ENCODE data around the gene ADAR. TPM values are rescaled to one million over a fixed set of nuclear protein-coding genes. Genes with fewer than 3 reads are reported as not detected.
A peak's percentile ranks its signal among the peaks of the same experiment; 100 is the strongest.

Gene ADAR
- total RNA-seq, 1 donor from 2014 or later, result 275 TPM

DNA sequence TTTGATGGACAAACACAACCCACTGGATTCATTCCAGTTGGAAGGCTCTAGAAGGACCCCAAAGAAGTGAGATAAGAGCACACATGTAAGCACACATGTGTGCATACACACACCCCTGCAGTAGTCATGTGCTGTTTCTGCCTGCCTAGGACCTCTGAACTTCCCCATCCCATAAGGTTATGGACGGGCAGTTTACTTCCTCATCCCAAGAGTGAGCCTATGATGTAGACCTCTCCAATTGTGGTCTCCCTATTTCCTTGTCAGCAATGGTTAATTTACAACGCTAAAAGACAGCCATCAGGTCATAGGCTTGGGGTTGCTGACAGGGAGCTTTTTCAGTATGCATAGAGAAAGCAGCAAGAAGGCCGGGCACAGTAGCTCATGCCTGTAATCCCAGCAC lies 15.4 kb upstream of the ADAR start:
- H3K9me3 Mint-ChIP-seq (ENCODE audit: unreplicated experiment), result no peaks in the 10 kb centered on the region
- no peak for FAIRE-seq

GRCh38 chr1:154622503-154623039 lies 14.6 kb upstream of the ADAR start:
- Histone ChIP-seq H3K36me3 (ENCODE audit: insufficient read depth, low read length) (peaks cover 6% of the 10 kb centered on the region), H3K4me1 (ENCODE audit: insufficient read depth, low read length) (peaks cover 22% of the 10 kb centered on the region), H3K27ac (ENCODE audit: low read depth, low read length) (no peak overlapping the region), H2AFZ (ENCODE audit: low read depth, low read length) (no peak overlapping the region), H3K9ac (ENCODE audit: low read length) (no peak overlapping the region), H4K20me1 (ENCODE audit: insufficient read depth, low read length) (peaks cover 74% of the 10 kb centered on the region), H3K27me3 (ENCODE audit: insufficient read depth, low read length) (no peaks in the 10 kb centered on the region), H3K4me3 (ENCODE audit: insufficient read depth, low read depth, low read length) (no peak overlapping the region), H3K79me2 (ENCODE audit: insufficient read depth, low read length) (peaks cover 98% of the 10 kb centered on the region), H3K4me2 (ENCODE audit: low read length) (no peak overlapping the region), H3K9me3 (ENCODE audit: insufficient read depth, low read depth, low read length) (no peaks in the 10 kb centered on the region)
- H3K27ac Mint-ChIP-seq (ENCODE audit: unreplicated experiment), result peak overlapping the region; percentile 67
- no peak for TF ChIP-seq EZH2 (IDR thresholded peaks at IDR 0.05; ENCODE audit: insufficient read depth, low read length)
- TF ChIP-seq, protein P1, sequence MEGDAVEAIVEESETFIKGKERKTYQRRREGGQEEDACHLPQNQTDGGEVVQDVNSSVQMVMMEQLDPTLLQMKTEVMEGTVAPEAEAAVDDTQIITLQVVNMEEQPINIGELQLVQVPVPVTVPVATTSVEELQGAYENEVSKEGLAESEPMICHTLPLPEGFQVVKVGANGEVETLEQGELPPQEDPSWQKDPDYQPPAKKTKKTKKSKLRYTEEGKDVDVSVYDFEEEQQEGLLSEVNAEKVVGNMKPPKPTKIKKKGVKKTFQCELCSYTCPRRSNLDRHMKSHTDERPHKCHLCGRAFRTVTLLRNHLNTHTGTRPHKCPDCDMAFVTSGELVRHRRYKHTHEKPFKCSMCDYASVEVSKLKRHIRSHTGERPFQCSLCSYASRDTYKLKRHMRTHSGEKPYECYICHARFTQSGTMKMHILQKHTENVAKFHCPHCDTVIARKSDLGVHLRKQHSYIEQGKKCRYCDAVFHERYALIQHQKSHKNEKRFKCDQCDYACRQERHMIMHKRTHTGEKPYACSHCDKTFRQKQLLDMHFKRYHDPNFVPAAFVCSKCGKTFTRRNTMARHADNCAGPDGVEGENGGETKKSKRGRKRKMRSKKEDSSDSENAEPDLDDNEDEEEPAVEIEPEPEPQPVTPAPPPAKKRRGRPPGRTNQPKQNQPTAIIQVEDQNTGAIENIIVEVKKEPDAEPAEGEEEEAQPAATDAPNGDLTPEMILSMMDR (IDR thresholded peaks at IDR 0.05; ENCODE audit: insufficient read depth, low read depth, low read length), result no peak
- H3K27me3 Mint-ChIP-seq (ENCODE audit: low read depth, unreplicated experiment), result no peaks in the 10 kb centered on the region
- peak overlapping the region; percentile 50 for H3K4me3 Mint-ChIP-seq (ENCODE audit: unreplicated experiment)
- peaks cover 8% of the 10 kb centered on the region for H3K36me3 Mint-ChIP-seq (ENCODE audit: low read depth, unreplicated experiment)
- FAIRE-seq (no peak), DNase-seq (ENCODE audit: low read depth) (no peak)
- H3K4me1 Mint-ChIP-seq (ENCODE audit: low read depth, unreplicated experiment), result peaks cover 53% of the 10 kb centered on the region
- no peaks in the 10 kb centered on the region for H3K9me3 Mint-ChIP-seq (ENCODE audit: unreplicated experiment)

More for the DNA sequence above, 15.4 kb upstream of the ADAR start:
- Histone ChIP-seq H3K36me3 (ENCODE audit: insufficient read depth, low read length) (peaks cover 6% of the 10 kb centered on the region), H3K27ac (ENCODE audit: low read depth, low read length) (no peak overlapping the region), H3K27me3 (ENCODE audit: insufficient read depth, low read length) (no peaks in the 10 kb centered on the region), H2AFZ (ENCODE audit: low read depth, low read length) (no peak overlapping the region), H4K20me1 (ENCODE audit: insufficient read depth, low read length) (peaks cover 72% of the 10 kb centered on the region), H3K4me2 (ENCODE audit: low read length) (no peak overlapping the region), H3K79me2 (ENCODE audit: insufficient read depth, low read length) (peaks cover 92% of the 10 kb centered on the region), H3K4me1 (ENCODE audit: insufficient read depth, low read length) (peaks cover 22% of the 10 kb centered on the region), H3K9ac (ENCODE audit: low read length) (no peak overlapping the region), H3K4me3 (ENCODE audit: insufficient read depth, low read depth, low read length) (no peak overlapping the region), H3K9me3 (ENCODE audit: insufficient read depth, low read depth, low read length) (no peaks in the 10 kb centered on the region)
- Mint-ChIP-seq H3K36me3 (ENCODE audit: low read depth, unreplicated experiment) (peaks cover 8% of the 10 kb centered on the region), H3K4me3 (ENCODE audit: unreplicated experiment) (no peak overlapping the region), H3K4me1 (ENCODE audit: low read depth, unreplicated experiment) (peaks cover 52% of the 10 kb centered on the region), H3K27ac (ENCODE audit: unreplicated experiment) (peak overlapping the region; percentile 67), H3K27me3 (ENCODE audit: low read depth, unreplicated experiment) (no peaks in the 10 kb centered on the region)
- no peak for DNase-seq (ENCODE audit: low read depth)
- TF ChIP-seq, protein P1 (IDR thresholded peaks at IDR 0.05; ENCODE audit: insufficient read depth, low read depth, low read length), result no peak
- TF ChIP-seq EZH2 (IDR thresholded peaks at IDR 0.05; ENCODE audit: insufficient read depth, low read length), result no peak

DNA sequence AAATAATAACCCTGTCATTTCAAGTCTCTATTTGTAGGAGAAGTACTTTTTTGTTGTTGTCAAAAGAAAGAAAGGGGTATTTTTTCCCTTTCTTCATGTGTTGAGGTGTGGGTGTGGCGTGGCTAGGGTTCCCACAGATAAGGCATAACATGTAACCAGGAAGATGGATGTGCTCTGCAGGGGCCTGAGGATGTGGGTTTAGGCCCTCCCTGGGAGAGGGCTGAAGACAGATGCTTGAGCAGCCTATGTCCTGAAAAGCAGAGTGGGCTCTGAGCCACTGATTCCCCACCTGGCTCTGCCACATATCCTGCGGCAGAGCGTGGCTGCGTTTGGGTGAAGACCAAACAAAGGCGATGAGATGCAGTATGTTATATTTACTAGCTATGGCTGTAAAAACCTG lies 13.9 kb upstream of the ADAR start:
- Mint-ChIP-seq H3K4me3 (ENCODE audit: unreplicated experiment) (no peak overlapping the region), H3K4me1 (ENCODE audit: low read depth, unreplicated experiment) (peaks cover 56% of the 10 kb centered on the region), H3K9me3 (ENCODE audit: unreplicated experiment) (no peaks in the 10 kb centered on the region), H3K27ac (ENCODE audit: unreplicated experiment) (no peak overlapping the region), H3K27me3 (ENCODE audit: low read depth, unreplicated experiment) (no peaks in the 10 kb centered on the region), H3K36me3 (ENCODE audit: low read depth, unreplicated experiment) (peaks cover 8% of the 10 kb centered on the region)
- no peak overlapping the region for H3K9ac ChIP-seq (ENCODE audit: low read length)
- TF ChIP-seq, protein P1 (IDR thresholded peaks at IDR 0.05; ENCODE audit: insufficient read depth, low read depth, low read length), result no peak
- H4K20me1 ChIP-seq (ENCODE audit: insufficient read depth, low read length), result peaks cover 79% of the 10 kb centered on the region
- FAIRE-seq, result no peak
- H3K79me2 ChIP-seq (ENCODE audit: insufficient read depth, low read length), result peaks cover 98% of the 10 kb centered on the region
- no peaks in the 10 kb centered on the region for H3K9me3 ChIP-seq (ENCODE audit: insufficient read depth, low read depth, low read length)
- H3K27me3 ChIP-seq (ENCODE audit: insufficient read depth, low read length), result no peaks in the 10 kb centered on the region
- H3K4me2 ChIP-seq (ENCODE audit: low read length), result no peak overlapping the region
- no peak overlapping the region for H2AFZ ChIP-seq (ENCODE audit: low read depth, low read length)
- peaks cover 25% of the 10 kb centered on the region for H3K4me1 ChIP-seq (ENCODE audit: insufficient read depth, low read length)
- H3K4me3 ChIP-seq (ENCODE audit: insufficient read depth, low read depth, low read length), result no peak overlapping the region
- no peak overlapping the region for H3K27ac ChIP-seq (ENCODE audit: low read depth, low read length)
- H3K36me3 ChIP-seq (ENCODE audit: insufficient read depth, low read length), result peaks cover 6% of the 10 kb centered on the region
- DNase-seq (ENCODE audit: low read depth), result peak; percentile 37
